Right lobe of liver (tissue), 6 donors: ENCODE results near the gene FITM1. TPM values are rescaled to one million over a fixed set of nuclear protein-coding genes. Genes with fewer than 3 reads are reported as not detected.

Experiments
- ATAC-seq, 4 donors: fragments of 200-7000 bp; cut with Tn5 transposase; one replicate each; pipeline ENCODE4 v1.9.1; 2020; ENCODE audit warnings: mild to moderate bottlenecking in 4 of 4, moderate library complexity in 4 of 4
- DNase-seq, 3 donors: peaks; one replicate each; pipeline ENCODE4 v3.0.0-alpha.2; 2020
- H3K27ac ChIP-seq, 3 donors: fragments of 200-600 bp; one replicate each; pipeline ENCODE4 v1.8.0; 2022
- H3K27me3 ChIP-seq, 2 donors: fragments of 200-600 bp; one replicate each; pipeline ENCODE4 v1.8.0; 2022
- H3K36me3 ChIP-seq, 4 donors: fragments of 200-600 bp; sonication (generic) in 1 of 4; one replicate each; pipeline versions ENCODE4 v1.5.1 to v1.8.0; 2017 to 2022; ENCODE audit warnings: control low read depth in 1 of 4
- H3K4me1 ChIP-seq, 4 donors: fragments of 200-600 bp; sonication (generic) in 1 of 4; one replicate each; pipeline versions ENCODE4 v1.5.1 to v1.8.0; 2017 to 2022; ENCODE audit warnings: control low read depth in 1 of 4
- H3K4me3 ChIP-seq, 3 donors: fragments of 200-600 bp; one replicate each; pipeline ENCODE4 v1.8.0; 2022
- H3K9me3 ChIP-seq, 4 donors: fragments of 200-600 bp; sonication (generic) in 1 of 4; one replicate each; pipeline versions ENCODE4 v1.5.1 to v1.8.0; 2017 to 2022; ENCODE audit warnings: control low read depth in 1 of 4
- CTCF ChIP-seq, 4 donors: fragments of 200-600 bp in 3 of 4; fragments of 450-650 bp in 1 of 4; IDR thresholded peaks; one replicate each; pipeline versions ENCODE4 v1.5.1 to v1.8.0; 2016 to 2022; ENCODE audit warnings: antibody characterized with exemption in 4 of 4, mild to moderate bottlenecking in 2 of 4
- POLR2A ChIP-seq: fragments of 450-650 bp; IDR thresholded peaks from one replicate; pipeline ENCODE4 v1.6.1; 2017; ENCODE audit warnings: antibody characterized with exemption, mild to moderate bottlenecking
- WGBS: methylation state at CpG from one replicate; pipeline ENCODE4 v1.1.6; 2018; ENCODE audit warnings: low coverage, low lambda C conversion rate; ENCODE audit not compliant: insufficient coverage; ENCODE audit errors: missing lambda C conversion rate; 5-methylcytosine and 5-hydroxymethylcytosine counted together
- intact Hi-C, 2 donors: fragments of 100-400 bp; cut with DNase I; formaldehyde crosslinking; loops; one replicate each; pipeline versions ENCODE4 v1.11.2 to v1.14.1; 2022
- total RNA-seq, 6 experiments: library from RNA; depleted of rRNA in 2 of 6; stranded (reverse); fragments of >200 nt in 2 of 6; fragmentation: NEBNext Ultra II Directional in 3 of 6; extraction: Animal tissue kit (Norgen Biotek cat#: 25700) in 3 of 6; gene quantifications; one replicate each; pipeline versions ENCODE4 v1.1.0 to v1.2.4, GENCODE V29; 2016 to 2023
- donor health status: DM: no; HTN: yes; CAD: no.
- donor health status: DM: no; HTN: no; CAD: no.
- donor health status: DM: no; HTN: no; CAD: no.
- donor health status: DM: no; HTN: yes; CAD: no.
- donor health status: DM: no; HTN: yes; CAD: no.

Gene FITM1
- total RNA-seq, 6 experiments from 2014 or later = 1.5 to 32.5 (median 9.3) TPM

GRCh38 chr14:24083462-24083861 lies 47.0 kb upstream of the FITM1 start:
- peaks cover 0 to 14% (median 5%) of the 10 kb centered on the region in 4 donors for H3K4me1 ChIP-seq
- ATAC-seq = peak in 1 of 4 donors; percentile 11
- no peaks in the 10 kb centered on the region for H3K9me3 ChIP-seq
- WGBS = 35% methylated on average over 3 of the region's 3 CpGs
- DNase-seq = no peak
- intact Hi-C loops = no loop called here
- TF ChIP-seq CTCF (IDR thresholded peaks at IDR 0.05) (no peak), POLR2A (no peak)
- H3K27ac ChIP-seq = no peak overlapping the region
- H3K27me3 ChIP-seq = no peaks in the 10 kb centered on the region
- H3K36me3 ChIP-seq = no peaks in the 10 kb centered on the region
- no peak overlapping the region for H3K4me3 ChIP-seq

GRCh38 chr14:24084440-24084839 lies 46.0 kb upstream of the FITM1 start:
- H3K4me1 ChIP-seq = peaks cover 0 to 14% (median 5%) of the 10 kb centered on the region in 4 donors
- no peak overlapping the region for H3K4me3 ChIP-seq
- intact Hi-C loops = no loop called here
- no CpG with 5 or more reads among the region's 2 CpGs for WGBS
- H3K9me3 ChIP-seq = no peaks in the 10 kb centered on the region
- DNase-seq (no peak), ATAC-seq (no peak)
- H3K27me3 ChIP-seq = no peaks in the 10 kb centered on the region
- no peak overlapping the region for H3K27ac ChIP-seq
- no peak for TF ChIP-seq POLR2A
- no peak for TF ChIP-seq CTCF (IDR thresholded peaks at IDR 0.05)
- no peaks in the 10 kb centered on the region for H3K36me3 ChIP-seq

GRCh38 chr14:24085215-24085614 lies 45.2 kb upstream of the FITM1 start:
- Histone ChIP-seq H3K4me3 (no peak overlapping the region), H3K9me3 (no peaks in the 10 kb centered on the region), H3K27ac (no peak overlapping the region), H3K36me3 (no peaks in the 10 kb centered on the region), H3K27me3 (no peaks in the 10 kb centered on the region), H3K4me1 (peaks cover 0 to 14% (median 5%) of the 10 kb centered on the region in 4 donors)
- ATAC-seq (no peak), DNase-seq (no peak)
- intact Hi-C loops = no loop called here
- WGBS = 92% methylated on average over 3 of the region's 3 CpGs
- TF ChIP-seq POLR2A = no peak
- TF ChIP-seq CTCF (IDR thresholded peaks at IDR 0.05) = no peak

- Histone ChIP-seq H3K4me1 (peaks cover 0 to 7% (median 3%) of the 10 kb centered on the region in 4 donors), H3K27me3 (no peaks in the 10 kb centered on the region), H3K36me3 (no peaks in the 10 kb centered on the region), H3K27ac (no peak overlapping the region), H3K4me3 (no peak overlapping the region), H3K9me3 (no peaks in the 10 kb centered on the region)
- ATAC-seq (no peak), DNase-seq (no peak)
- 95% methylated on average over 3 of the region's 3 CpGs for WGBS
- intact Hi-C loops = no loop called here
- TF ChIP-seq CTCF (IDR thresholded peaks at IDR 0.05) = no peak
- TF ChIP-seq POLR2A = no peak
Measured at GRCh38 chr14:24086193-24086955, 44.1 kb upstream of the FITM1 start.
